DND-41 (cell line): ENCODE data around the gene DOCK4.

Experiments
- ATAC-seq: fragments of 200-7000 bp; cut with Tn5 transposase; 3 replicates; pipeline ENCODE4 v1.9.1; 2021; ENCODE audit warnings: low read depth; ENCODE audit not compliant: insufficient read depth
- DNase-seq: peaks from one replicate; pipeline ENCODE4 v3.0.0-alpha.2; 2020
- H2AFZ ChIP-seq: 2 replicates; pipeline ENCODE4 v1.6.0; 2012; ENCODE audit warnings: low read depth, low read length
- H3K27ac ChIP-seq: 2 replicates; pipeline ENCODE4 v1.5.1; 2012; ENCODE audit warnings: low read length, inconsistent platforms
- H3K27me3 ChIP-seq: fragments of 200-600 bp; sonication (generic); 2 replicates; pipeline ENCODE4 v1.6.0; 2012; ENCODE audit warnings: low read length, mild to moderate bottlenecking, inconsistent platforms; ENCODE audit not compliant: insufficient read depth, poor library complexity
- H3K36me3 ChIP-seq: 2 replicates; pipeline ENCODE4 v1.5.1; 2012; ENCODE audit warnings: low read length, inconsistent platforms; ENCODE audit not compliant: insufficient read depth
- H3K4me1 ChIP-seq: 2 replicates; pipeline ENCODE4 v1.5.1; 2012; ENCODE audit warnings: mild to moderate bottlenecking, low read length; ENCODE audit not compliant: insufficient read depth
- H3K4me2 ChIP-seq: 2 replicates; pipeline ENCODE4 v1.6.0; 2012; ENCODE audit warnings: mild to moderate bottlenecking, moderate library complexity, low read length, inconsistent platforms; ENCODE audit not compliant: insufficient read depth
- H3K4me3 ChIP-seq, 2 experiments: fragments of 200-600 bp in 1 of 2; shearing (Covaris generic) in 1 of 2; 2 replicates each; pipeline ENCODE4 v1.5.1; 2012 to 2016; ENCODE audit warnings: inconsistent platforms in 2 of 2, low read length in 2 of 2, mild to moderate bottlenecking in 2 of 2, low read depth in 1 of 2, moderate library complexity in 1 of 2
- H3K79me2 ChIP-seq: 2 replicates; pipeline ENCODE4 v1.6.0; 2012; ENCODE audit warnings: low read length, inconsistent platforms; ENCODE audit not compliant: insufficient read depth
- H3K9ac ChIP-seq: 2 replicates; pipeline ENCODE4 v1.6.0; 2012; ENCODE audit warnings: low read depth, mild to moderate bottlenecking, inconsistent platforms, low read length, moderate library complexity
- H3K9me3 ChIP-seq: 2 replicates; pipeline ENCODE4 v1.5.1; 2012; ENCODE audit warnings: low read length, moderate library complexity, mild to moderate bottlenecking, inconsistent platforms; ENCODE audit not compliant: insufficient read depth, severe bottlenecking
- H4K20me1 ChIP-seq: 2 replicates; pipeline ENCODE4 v1.6.0; 2012; ENCODE audit warnings: low read length; ENCODE audit not compliant: insufficient read depth
- CTCF ChIP-seq: IDR thresholded peaks from 2 replicates; pipeline ENCODE4 v1.5.1; 2012; ENCODE audit warnings: borderline replicate concordance, low read length, moderate library complexity, mild to moderate bottlenecking; ENCODE audit not compliant: poor library complexity, severe bottlenecking; ENCODE audit errors: extremely low read depth
- EZH2 ChIP-seq: IDR thresholded peaks from 3 replicates; pipeline ENCODE4 v1.6.1; 2012; ENCODE audit warnings: borderline replicate concordance, low read depth, mild to moderate bottlenecking, moderate library complexity, low read length, inconsistent platforms; ENCODE audit not compliant: severe bottlenecking

Gene DOCK4

GRCh38 chr7:112183266-112183665, 22.9 kb downstream of the DOCK4 start:
- H3K36me3 ChIP-seq, result no peaks in the 10 kb centered on the region
- no peaks in the 10 kb centered on the region for H4K20me1 ChIP-seq
- no peaks in the 10 kb centered on the region for H3K27me3 ChIP-seq
- TF ChIP-seq EZH2, result no peak
- no peak for TF ChIP-seq CTCF
- H3K27ac ChIP-seq, result no peak overlapping the region
- H3K4me3 ChIP-seq, result no peak overlapping the region
- DNase-seq, result no peak
- no peaks in the 10 kb centered on the region for H3K4me1 ChIP-seq
- no peak overlapping the region for H3K9ac ChIP-seq
- no peaks in the 10 kb centered on the region for H3K9me3 ChIP-seq
- no peak overlapping the region for H3K4me2 ChIP-seq
- no peak for ATAC-seq
- H2AFZ ChIP-seq, result no peak overlapping the region
- no peaks in the 10 kb centered on the region for H3K79me2 ChIP-seq

- Histone ChIP-seq H3K36me3 (no peaks in the 10 kb centered on the region), H3K79me2 (no peaks in the 10 kb centered on the region), H3K4me2 (no peak overlapping the region), H2AFZ (no peak overlapping the region), H4K20me1 (no peaks in the 10 kb centered on the region), H3K9me3 (no peaks in the 10 kb centered on the region), H3K27ac (no peak overlapping the region), H3K4me1 (no peaks in the 10 kb centered on the region), H3K4me3 (no peak overlapping the region), H3K9ac (no peak overlapping the region), H3K27me3 (no peaks in the 10 kb centered on the region)
- ATAC-seq (no peak), DNase-seq (no peak)
- TF ChIP-seq CTCF, result no peak
- TF ChIP-seq EZH2, result no peak
Observed at GRCh38 chr7:112182749-112183148, 23.4 kb downstream of the DOCK4 start.

GRCh38 chr7:112180223-112180622, 26.0 kb downstream of the DOCK4 start:
- no peak overlapping the region for H3K27ac ChIP-seq
- no peak overlapping the region for H3K9ac ChIP-seq
- H3K36me3 ChIP-seq, result no peaks in the 10 kb centered on the region
- no peaks in the 10 kb centered on the region for H3K27me3 ChIP-seq
- H3K79me2 ChIP-seq, result no peaks in the 10 kb centered on the region
- H2AFZ ChIP-seq, result no peak overlapping the region
- H3K9me3 ChIP-seq, result no peaks in the 10 kb centered on the region
- no peak overlapping the region for H3K4me3 ChIP-seq
- no peaks in the 10 kb centered on the region for H4K20me1 ChIP-seq
- no peaks in the 10 kb centered on the region for H3K4me1 ChIP-seq
- DNase-seq (no peak), ATAC-seq (no peak)
- no peak for TF ChIP-seq EZH2
- no peak for TF ChIP-seq CTCF
- H3K4me2 ChIP-seq, result no peak overlapping the region
